Caki2 (cell line): ENCODE results near the gene PTMS. TPM values are rescaled to one million over a fixed set of nuclear protein-coding genes. Genes with fewer than 3 reads are reported as not detected.

Experiments used
- DNase-seq: peaks from one replicate; pipeline ENCODE4 v3.0.0-alpha.2; 2015; ENCODE audit warnings: low read depth
- in situ Hi-C: cut with HindIII; loops from 2 replicates; pipeline ENCODE4 v1.10.0; 2016; ENCODE audit warnings: low sequenced_read_pairs, low pct_unique_long_range_greater_than_20kb, mixed read lengths
- total RNA-seq: library from RNA; depleted of rRNA; stranded (reverse); fragments of >200 nt; shearing (Covaris generic); gene quantifications from 2 replicates; pipeline ENCODE4 v1.2.3, GENCODE V29; 2014; ENCODE audit warnings: low replicate concordance; rRNA removed

Gene PTMS
- total RNA-seq, 1 experiment from 2014 or later, result 317 TPM

DNA sequence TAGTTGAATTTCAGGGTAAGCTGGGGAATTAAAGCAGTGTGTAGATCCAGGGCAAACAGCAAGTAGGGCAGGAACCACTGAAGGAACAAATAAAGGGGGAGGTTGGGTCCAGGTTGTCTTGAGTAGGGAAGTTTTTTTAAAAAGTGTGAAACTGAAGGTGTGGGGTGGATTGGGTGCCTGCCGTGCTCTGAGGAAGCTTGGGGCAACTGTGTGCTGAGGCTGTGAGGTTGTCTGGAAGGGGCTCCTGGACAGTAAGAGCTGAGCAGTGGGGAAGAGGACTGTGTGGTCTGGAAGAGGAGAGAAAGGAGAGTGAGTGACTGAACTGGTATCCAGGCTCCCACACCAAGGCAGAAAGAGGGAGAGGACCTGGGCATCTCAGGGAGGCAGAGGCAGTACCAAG is 44.6 kb downstream of the PTMS start:
- in situ Hi-C loops, result no loop called here

DNA sequence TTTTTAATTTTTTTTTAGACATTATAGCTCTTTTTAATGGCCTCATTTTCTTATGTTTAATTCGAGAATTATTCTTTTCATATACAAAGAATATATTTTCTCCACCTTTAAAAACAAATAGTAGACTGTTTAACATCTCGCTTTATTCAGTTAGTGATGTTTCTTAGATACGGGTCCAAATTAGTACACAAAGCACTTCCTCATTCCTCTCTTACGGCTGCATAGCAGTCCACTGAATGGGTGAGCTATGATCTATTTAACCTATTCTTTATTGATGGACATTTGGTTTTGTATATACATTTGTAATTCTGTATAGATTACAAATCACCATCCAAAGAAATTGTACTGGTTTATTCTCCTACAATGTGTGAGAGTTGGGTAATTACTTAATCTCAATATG is 47.2 kb downstream of the PTMS start:
- in situ Hi-C loops, result no loop called here

More for the DNA sequence above, 44.6 kb downstream of the PTMS start:
- no peak for DNase-seq

DNA sequence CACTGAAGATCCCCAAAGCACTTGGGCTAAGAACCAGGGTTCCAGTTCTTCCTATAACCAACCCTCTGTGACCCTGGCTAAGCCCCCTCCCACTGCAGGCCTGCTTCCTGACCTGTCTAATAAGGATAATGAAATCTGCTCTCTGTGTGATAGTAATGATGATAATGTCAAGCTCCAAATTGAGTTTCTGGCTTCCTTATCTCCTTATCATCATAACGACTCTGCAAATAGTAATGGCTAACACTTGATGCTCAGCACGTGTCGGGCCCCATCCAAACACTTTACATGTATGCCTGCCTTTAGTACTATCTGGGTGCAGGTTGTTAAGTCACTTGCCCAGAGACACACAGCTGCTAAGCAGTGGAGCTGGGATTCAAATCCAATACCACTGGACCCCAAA is 50.4 kb downstream of the PTMS start:
- no peak for DNase-seq
- in situ Hi-C loops, result no loop called here

More for the DNA sequence above, 47.2 kb downstream of the PTMS start:
- DNase-seq, result no peak

DNA sequence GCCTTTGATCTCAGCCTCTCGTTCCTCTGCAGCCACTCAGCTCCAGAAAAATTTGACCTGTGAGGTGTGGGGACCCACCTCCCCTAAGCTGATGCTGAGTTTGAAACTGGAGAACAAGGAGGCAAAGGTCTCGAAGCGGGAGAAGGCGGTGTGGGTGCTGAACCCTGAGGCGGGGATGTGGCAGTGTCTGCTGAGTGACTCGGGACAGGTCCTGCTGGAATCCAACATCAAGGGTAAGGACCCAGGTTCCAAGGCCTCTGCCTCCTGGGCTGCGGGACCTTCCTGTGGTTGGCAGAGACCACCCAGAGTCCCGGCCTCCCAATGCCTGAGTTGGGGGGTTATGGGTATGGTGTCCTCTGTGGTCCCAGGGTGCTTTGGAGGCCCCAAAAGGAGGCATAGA is 50.9 kb downstream of the PTMS start:
- in situ Hi-C loops, result no loop called here

DNA sequence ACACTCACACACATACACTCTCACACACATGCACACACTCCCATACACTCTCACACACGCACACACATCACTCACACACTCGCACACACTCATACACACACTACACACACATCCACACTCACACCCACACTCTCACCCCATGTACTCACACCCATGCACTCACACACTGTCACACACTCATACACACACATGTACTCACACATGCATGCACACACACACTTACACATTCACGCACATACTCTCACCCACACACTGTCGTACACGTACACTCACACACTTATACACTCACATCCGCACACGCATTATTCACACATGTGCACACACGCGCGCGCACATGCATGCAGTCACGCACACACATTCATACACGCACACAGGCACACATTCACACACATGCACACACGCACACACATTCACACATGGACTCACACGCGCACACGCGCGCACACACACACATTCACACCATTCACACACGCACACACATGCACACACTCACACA is 51.5 kb downstream of the PTMS start:
- DNase-seq, result no peak
- in situ Hi-C loops, result no loop called here

More for the DNA sequence above, 50.9 kb downstream of the PTMS start:
- DNase-seq, result no peak

DNA sequence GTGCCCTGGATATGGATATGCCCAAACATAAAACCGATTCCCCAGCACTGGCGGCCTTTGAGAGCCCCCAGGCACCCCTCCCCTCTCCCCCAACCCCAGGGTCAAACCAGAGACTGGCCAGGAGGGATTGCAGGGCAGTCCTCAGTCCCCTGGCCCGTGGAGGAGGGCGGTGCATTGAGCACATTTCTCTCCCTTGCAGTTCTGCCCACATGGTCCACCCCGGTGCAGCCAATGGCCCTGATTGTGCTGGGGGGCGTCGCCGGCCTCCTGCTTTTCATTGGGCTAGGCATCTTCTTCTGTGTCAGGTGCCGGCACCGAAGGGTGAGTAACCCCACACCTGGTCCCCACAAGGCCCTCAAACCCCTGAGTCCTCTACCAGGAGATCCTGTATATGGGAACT is 52.1 kb downstream of the PTMS start:
- no peak for DNase-seq
- in situ Hi-C loops, result no loop called here

DNA sequence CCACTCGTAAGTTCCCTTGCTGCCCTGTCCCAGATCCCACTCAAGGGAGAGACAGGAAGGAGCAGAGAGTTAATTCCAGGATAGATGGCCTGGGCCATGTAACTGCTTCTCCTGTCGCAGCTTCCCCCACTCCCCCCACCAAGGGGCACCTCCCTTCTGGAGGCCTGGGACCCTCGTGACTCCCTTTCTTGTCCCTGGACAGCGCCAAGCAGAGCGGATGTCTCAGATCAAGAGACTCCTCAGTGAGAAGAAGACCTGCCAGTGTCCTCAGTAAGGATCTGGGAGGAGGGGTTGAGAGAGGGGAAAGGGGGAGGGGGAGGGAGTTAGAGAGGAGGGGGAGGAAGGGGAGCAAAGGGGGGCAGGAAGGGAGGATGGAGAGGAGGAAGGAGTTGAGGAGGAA is 52.5 kb downstream of the PTMS start:
- no peak for DNase-seq
- in situ Hi-C loops, result no loop called here

DNA sequence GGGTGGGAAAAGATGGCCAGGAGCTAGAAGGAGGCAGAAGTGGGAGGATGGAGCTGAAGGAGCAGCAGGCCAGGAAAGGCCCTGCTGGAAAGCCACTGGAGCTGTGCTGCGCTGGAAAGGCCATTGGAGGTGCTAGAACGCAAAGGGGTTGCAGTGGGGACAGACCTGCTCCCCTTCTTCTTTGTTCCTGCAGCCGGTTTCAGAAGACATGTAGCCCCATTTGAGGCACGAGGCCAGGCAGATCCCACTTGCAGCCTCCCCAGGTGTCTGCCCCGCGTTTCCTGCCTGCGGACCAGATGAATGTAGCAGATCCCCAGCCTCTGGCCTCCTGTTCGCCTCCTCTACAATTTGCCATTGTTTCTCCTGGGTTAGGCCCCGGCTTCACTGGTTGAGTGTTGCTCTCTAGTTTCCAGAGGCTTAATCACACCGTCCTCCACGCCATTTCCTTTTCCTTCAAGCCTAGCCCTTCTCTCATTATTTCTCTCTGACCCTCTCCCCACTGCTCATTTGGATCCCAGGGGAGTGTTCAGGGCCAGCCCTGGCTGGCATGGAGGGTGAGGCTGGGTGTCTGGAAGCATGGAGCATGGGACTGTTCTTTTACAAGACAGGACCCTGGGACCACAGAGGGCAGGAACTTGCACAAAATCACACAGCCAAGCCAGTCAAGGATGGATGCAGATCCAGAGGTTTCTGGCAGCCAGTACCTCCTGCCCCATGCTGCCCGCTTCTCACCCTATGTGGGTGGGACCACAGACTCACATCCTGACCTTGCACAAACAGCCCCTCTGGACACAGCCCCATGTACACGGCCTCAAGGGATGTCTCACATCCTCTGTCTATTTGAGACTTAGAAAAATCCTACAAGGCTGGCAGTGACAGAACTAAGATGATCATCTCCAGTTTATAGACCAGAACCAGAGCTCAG is 53.2 kb downstream of the PTMS start:
- in situ Hi-C loops, result no loop called here
- no peak for DNase-seq

DNA sequence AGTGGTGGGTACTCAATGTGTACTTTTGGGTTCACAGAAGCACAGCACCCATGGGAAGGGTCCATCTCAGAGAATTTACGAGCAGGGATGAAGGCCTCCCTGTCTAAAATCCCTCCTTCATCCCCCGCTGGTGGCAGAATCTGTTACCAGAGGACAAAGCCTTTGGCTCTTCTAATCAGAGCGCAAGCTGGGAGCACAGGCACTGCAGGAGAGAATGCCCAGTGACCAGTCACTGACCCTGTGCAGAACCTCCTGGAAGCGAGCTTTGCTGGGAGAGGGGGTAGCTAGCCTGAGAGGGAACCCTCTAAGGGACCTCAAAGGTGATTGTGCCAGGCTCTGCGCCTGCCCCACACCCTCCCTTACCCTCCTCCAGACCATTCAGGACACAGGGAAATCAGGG is 54.0 kb downstream of the PTMS start:
- no peak for DNase-seq
- in situ Hi-C loops, result no loop called here

Other genes with a start within 250 kb of the PTMS start
- gene GAPDH, start 231.8 kb upstream of the PTMS start, total RNA-seq, result 10,373 and 12,033 TPM in 2 replicates
- gene IFFO1, start 210.3 kb upstream of the PTMS start, total RNA-seq, result 15.3 and 15.9 TPM in 2 replicates
- 24.8 and 56.0 TPM in 2 replicates for gene NOP2, start 198.1 kb upstream of the PTMS start, total RNA-seq
- gene CHD4, start 159.0 kb upstream of the PTMS start, total RNA-seq, result 122 and 157 TPM in 2 replicates
- not detected in 2 replicates for gene LPAR5, start 130.4 kb upstream of the PTMS start, total RNA-seq
- 1.9 TPM in 1 of 2 replicates, not detected in the other for gene ACRBP, start 118.9 kb upstream of the PTMS start, total RNA-seq
- gene ING4, start 103.2 kb upstream of the PTMS start, total RNA-seq, result 23.2 and 35.3 TPM in 2 replicates
- gene ZNF384, start 77.0 kb upstream of the PTMS start, total RNA-seq, result 23.8 and 26.5 TPM in 2 replicates
- not detected in 2 replicates for gene PIANP, start 65.5 kb upstream of the PTMS start, total RNA-seq
- gene COPS7A, start 42.3 kb upstream of the PTMS start, total RNA-seq, result 135 and 145 TPM in 2 replicates
- gene MLF2, start 13.2 kb upstream of the PTMS start, total RNA-seq, result 274 and 316 TPM in 2 replicates
- gene LAG3, start 6.2 kb downstream of the PTMS start, total RNA-seq, result not detected in 2 replicates
- not detected in 2 replicates for gene CD4, start 23.2 kb downstream of the PTMS start, total RNA-seq
- gene GPR162, start 55.5 kb downstream of the PTMS start, total RNA-seq, result 10.0 and 15.9 TPM in 2 replicates
- gene P3H3, start 62.0 kb downstream of the PTMS start, total RNA-seq, result 70.9 and 93.3 TPM in 2 replicates
- 0.14 and 0.46 TPM in 2 replicates for gene GNB3, start 74.6 kb downstream of the PTMS start, total RNA-seq
- 136 and 216 TPM in 2 replicates for gene CDCA3, start 84.9 kb downstream of the PTMS start, total RNA-seq
- 171 and 174 TPM in 2 replicates for gene USP5, start 85.8 kb downstream of the PTMS start, total RNA-seq
- gene TPI1, start 101.2 kb downstream of the PTMS start, total RNA-seq, result 3,126 and 3,575 TPM in 2 replicates
- gene SPSB2, start 106.9 kb downstream of the PTMS start, total RNA-seq, result 63.0 and 79.5 TPM in 2 replicates
- 25.4 and 37.8 TPM in 2 replicates for gene LRRC23, start 138.5 kb downstream of the PTMS start, total RNA-seq
- 91.9 and 127 TPM in 2 replicates for gene ENO2, start 148.2 kb downstream of the PTMS start, total RNA-seq
- gene ATN1, start 161.6 kb downstream of the PTMS start, total RNA-seq, result 0.84 and 2.8 TPM in 2 replicates
- gene RNU7-1, start 177.5 kb downstream of the PTMS start, total RNA-seq, result not detected in 2 replicates
- 105 and 107 TPM in 2 replicates for gene C12orf57, start 177.7 kb downstream of the PTMS start, total RNA-seq
- 28.3 and 30.2 TPM in 2 replicates for gene PTPN6, start 185.0 kb downstream of the PTMS start, total RNA-seq
- gene PHB2, start 204.3 kb downstream of the PTMS start, total RNA-seq, result 458 and 488 TPM in 2 replicates
- 43.4 and 93.6 TPM in 2 replicates for gene EMG1, start 204.6 kb downstream of the PTMS start, total RNA-seq